A549 (cell line): Measurements from ENCODE around the gene INTS6.

Experiments
- CHD2 ChIP-seq: fragments of 150-350 bp; IDR thresholded peaks from 2 replicates; pipeline ENCODE4 v1.6.1; 2014; ENCODE audit warnings: low read length; ENCODE audit not compliant: partially characterized antibody
- EP300 ChIP-seq, 2 experiments: fragments of >200 bp; sonication (Bioruptor Twin); formaldehyde crosslinking; IDR thresholded peaks; 2 replicates in 1 of 2; 3 replicates in 1 of 2; pipeline ENCODE4 v1.6.1; 2016 to 2017
- POLR2A ChIP-seq: IDR thresholded peaks from 2 replicates; pipeline ENCODE4 v1.6.1; 2012; ENCODE audit warnings: mild to moderate bottlenecking, low read length
- RAD21 ChIP-seq, 2 experiments: fragments of >200 bp in 1 of 2; sonication (Bioruptor Twin) in 1 of 2; formaldehyde crosslinking in 1 of 2; IDR thresholded peaks in 1 of 2; conservative IDR thresholded peaks in 1 of 2; 2 replicates in 1 of 2; 3 replicates in 1 of 2; pipeline ENCODE4 v1.6.1; 2012 to 2018; ENCODE audit warnings: inconsistent platforms in 1 of 2
- TF ChIP-seq, protein P1 (sequence below): IDR thresholded peaks from 2 replicates; pipeline ENCODE4 v1.6.1; 2012

DNA sequence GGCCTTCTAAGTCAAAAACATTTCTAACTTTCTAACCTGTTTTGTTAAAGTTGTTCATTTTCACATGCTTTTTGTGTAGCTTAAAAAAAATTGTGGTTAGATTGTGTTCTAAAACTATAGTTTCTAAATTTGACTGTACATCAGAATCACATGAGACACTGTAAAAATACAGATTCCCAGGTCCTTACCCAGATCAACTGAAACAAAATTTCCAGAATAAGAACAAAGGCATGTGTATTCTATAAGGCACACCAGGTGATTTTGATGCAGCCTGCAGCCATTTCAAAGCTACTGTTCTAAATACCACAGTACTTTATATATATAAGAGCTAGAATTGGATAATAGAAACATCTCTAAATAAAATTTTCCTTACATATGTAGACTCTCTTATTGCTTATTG, 29.1 kb downstream of the INTS6 start:
- TF ChIP-seq EP300 (IDR thresholded peaks at IDR 0.05), result no peak
- TF ChIP-seq, protein P1, sequence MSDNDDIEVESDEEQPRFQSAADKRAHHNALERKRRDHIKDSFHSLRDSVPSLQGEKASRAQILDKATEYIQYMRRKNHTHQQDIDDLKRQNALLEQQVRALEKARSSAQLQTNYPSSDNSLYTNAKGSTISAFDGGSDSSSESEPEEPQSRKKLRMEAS, result no peak
- no peak for TF ChIP-seq CHD2
- TF ChIP-seq POLR2A, result no peak
- no peak for TF ChIP-seq RAD21 (conservative IDR thresholded peaks at IDR 0.05 in 1 of 2, IDR thresholded peaks at IDR 0.05 in 1 of 2)
